Measurements from ENCODE around the gene SH3BP1.
"Not testable (repeated sequence)": the region's sequence is repeated elsewhere in the genome, so short reads cannot be mapped to it uniquely, and the experiment has no call there.

SH3BP1 gene

GRCh38 chr22:37601203-37601539, 38.3 kb upstream of the SH3BP1 start:
- ChIA-PET POLR2A (interaction anchor here (2.4 kb wide), 1 partner anchor 9 kb away, joined by 7 read pairs; no protein-coding TSS in a partner anchor), CTCF (interaction anchor here (1.9 kb wide), 1 partner anchor 9 kb away, joined by 16 read pairs; no protein-coding TSS in a partner anchor)
- no peak for DNase-seq (ENCODE audit: extremely low spot score)
- TF ChIP-seq TARDBP (IDR thresholded peaks at IDR 0.05): no peak
- TF ChIP-seq L3MBTL2 (conservative IDR thresholded peaks at IDR 0.05): no peak
- TF ChIP-seq SUZ12 (IDR thresholded peaks at IDR 0.05): no peak
- no peak for TF ChIP-seq HDGF (IDR thresholded peaks at IDR 0.05; ENCODE audit: borderline replicate concordance)
- TF ChIP-seq SP1 (IDR thresholded peaks at IDR 0.05): no peak
- no peak for TF ChIP-seq FOXA1 (IDR thresholded peaks at IDR 0.05)
- TF ChIP-seq ELF4 (IDR thresholded peaks at IDR 0.05): no peak
- TF ChIP-seq ARNT (IDR thresholded peaks at IDR 0.05): no peak

GRCh38 chr22:37601540-37602442, 37.7 kb upstream of the SH3BP1 start:
- no peak for TF ChIP-seq SP1 (IDR thresholded peaks at IDR 0.05)
- TF ChIP-seq PKNOX1 (IDR thresholded peaks at IDR 0.05): peak; percentile 98
- peak; percentile 53; the same call in 1 of the 2 replicates for TF ChIP-seq ZNF384 (IDR thresholded peaks at IDR 0.05)
- ChIA-PET CTCF (interaction anchor here (0.5 to 1.9 kb wide), 4 partner anchors 9 to 60 kb away, joined by 3 to 16 read pairs (median 4); no protein-coding TSS in a partner anchor), POLR2A (interaction anchor here (2.4 kb wide), 1 partner anchor 9 kb away, joined by 7 read pairs; no protein-coding TSS in a partner anchor)
- DNase-seq (ENCODE audit: extremely low spot score): peak; percentile 60

- not testable (repeated sequence) for DNase-seq (ENCODE audit: extremely low spot score)
- CTCF ChIA-PET: interaction anchor here (0.6 to 1.9 kb wide), 4 partner anchors 10 to 61 kb away, joined by 3 to 16 read pairs (median 4); no protein-coding TSS in a partner anchor
- POLR2A ChIA-PET: interaction anchor here (2.4 kb wide), 1 partner anchor 10 kb away, joined by 7 read pairs; no protein-coding TSS in a partner anchor
Measured at GRCh38 chr22:37602546-37603277, 36.8 kb upstream of the SH3BP1 start.

DNA sequence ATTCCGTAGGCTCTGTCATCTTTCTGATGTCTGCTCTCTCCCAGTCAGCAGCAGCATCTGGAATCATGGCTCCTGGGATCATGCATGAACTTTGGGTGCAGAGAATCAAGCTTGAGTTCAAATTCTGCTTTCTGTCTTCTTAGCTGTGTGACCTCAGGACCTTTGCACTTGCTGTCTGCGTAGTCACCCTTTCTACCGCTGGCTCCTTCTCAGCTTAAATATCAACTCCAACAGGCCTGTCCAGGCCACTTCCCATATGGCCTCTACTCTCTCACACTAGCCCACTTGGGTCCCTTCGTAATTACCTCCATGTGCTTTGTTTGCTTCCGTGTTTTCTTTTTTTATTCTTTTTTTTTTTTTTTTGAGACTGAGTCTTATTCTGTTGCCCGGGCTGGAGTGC, 35.4 kb upstream of the SH3BP1 start:
- TF ChIP-seq ELF4 (IDR thresholded peaks at IDR 0.05): no peak
- TF ChIP-seq FOXA1 (IDR thresholded peaks at IDR 0.05): no peak
- no peak for TF ChIP-seq HDGF (IDR thresholded peaks at IDR 0.05; ENCODE audit: borderline replicate concordance)
- TF ChIP-seq ARNT (IDR thresholded peaks at IDR 0.05): no peak
- TF ChIP-seq SUZ12 (IDR thresholded peaks at IDR 0.05): no peak
- no peak for TF ChIP-seq LEF1 (IDR thresholded peaks at IDR 0.05; ENCODE audit: borderline replicate concordance)
- no peak for TF ChIP-seq PKNOX1 (IDR thresholded peaks at IDR 0.05)
- no peak for TF ChIP-seq ZNF384 (IDR thresholded peaks at IDR 0.05)
- no peak for TF ChIP-seq L3MBTL2 (conservative IDR thresholded peaks at IDR 0.05)
- TF ChIP-seq BHLHE40 (IDR thresholded peaks at IDR 0.05; ENCODE audit: borderline replicate concordance): no peak
- no peak for TF ChIP-seq FOXM1 (IDR thresholded peaks at IDR 0.05; ENCODE audit: borderline replicate concordance)
- no peak for TF ChIP-seq CTBP1 (IDR thresholded peaks at IDR 0.05; ENCODE audit: borderline replicate concordance)
- no peak for TF ChIP-seq TARDBP (IDR thresholded peaks at IDR 0.05)
- TF ChIP-seq SP1 (IDR thresholded peaks at IDR 0.05): no peak
- TF ChIP-seq FOXK2 (IDR thresholded peaks at IDR 0.05): no peak
- TF ChIP-seq NFRKB (IDR thresholded peaks at IDR 0.05): no peak
- DNase-seq (ENCODE audit: extremely low spot score): no peak
- CTCF ChIA-PET: interaction anchor here (7.1 kb wide), 1 partner anchor 14 kb away, joined by 47 read pairs; no protein-coding TSS in a partner anchor
- POLR2A ChIA-PET: interaction anchor here (1.4 kb wide), 1 partner anchor 12 kb away, joined by 4 read pairs; no protein-coding TSS in a partner anchor

GRCh38 chr22:37604875-37605274, 34.6 kb upstream of the SH3BP1 start:
- TF ChIP-seq ZNF384 (IDR thresholded peaks at IDR 0.05): no peak
- no peak for TF ChIP-seq ELF4 (IDR thresholded peaks at IDR 0.05)
- no peak for TF ChIP-seq LEF1 (IDR thresholded peaks at IDR 0.05; ENCODE audit: borderline replicate concordance)
- TF ChIP-seq NFRKB (IDR thresholded peaks at IDR 0.05): no peak
- TF ChIP-seq SP1 (IDR thresholded peaks at IDR 0.05): no peak
- TF ChIP-seq FOXK2 (IDR thresholded peaks at IDR 0.05): no peak
- TF ChIP-seq ARNT (IDR thresholded peaks at IDR 0.05): no peak
- no peak for TF ChIP-seq CTBP1 (IDR thresholded peaks at IDR 0.05; ENCODE audit: borderline replicate concordance)
- TF ChIP-seq BHLHE40 (IDR thresholded peaks at IDR 0.05; ENCODE audit: borderline replicate concordance): no peak
- ChIA-PET CTCF (interaction anchor here (7.1 kb wide), 1 partner anchor 14 kb away, joined by 47 read pairs; no protein-coding TSS in a partner anchor), POLR2A (no interaction called here)
- DNase-seq (ENCODE audit: extremely low spot score): no peak

- POLR2A ChIA-PET: interaction anchor here (0.6 to 4.1 kb wide), 36 partner anchors 8 to 200 kb away, joined by 3 to 37 read pairs (median 4); partner anchors contain the start of genes CDC42EP1, GCAT, LGALS1 and LGALS2
- TF ChIP-seq TARDBP (IDR thresholded peaks at IDR 0.05) (no peak), ZNF384 (IDR thresholded peaks at IDR 0.05) (peak; percentile 96), CTBP1 (IDR thresholded peaks at IDR 0.05; ENCODE audit: borderline replicate concordance) (peak; percentile 92)
Measured at GRCh38 chr22:37607010-37607934, 32.2 kb upstream of the SH3BP1 start.

More at GRCh38 chr22:37607010-37607934, 32.2 kb upstream of the SH3BP1 start:
- DNase-seq (ENCODE audit: extremely low spot score): peak; percentile 88
- CTCF ChIA-PET: interaction anchor here (0.5 to 7.1 kb wide), 29 partner anchors 9 to 256 kb away, joined by 3 to 47 read pairs (median 4); partner anchors contain the start of genes CARD10 and TRIOBP

All from HEK293T (cell line).